ENCODE measurements around the gene CACNA2D3. TPM values are rescaled to one million over a fixed set of nuclear protein-coding genes. Genes with fewer than 3 reads are reported as not detected.

CACNA2D3 gene
- polyA plus RNA-seq, 1 donor (not counting 4 experiments of a cell fraction or from before 2014, with no cell fraction given) = 0.08 TPM

DNA sequence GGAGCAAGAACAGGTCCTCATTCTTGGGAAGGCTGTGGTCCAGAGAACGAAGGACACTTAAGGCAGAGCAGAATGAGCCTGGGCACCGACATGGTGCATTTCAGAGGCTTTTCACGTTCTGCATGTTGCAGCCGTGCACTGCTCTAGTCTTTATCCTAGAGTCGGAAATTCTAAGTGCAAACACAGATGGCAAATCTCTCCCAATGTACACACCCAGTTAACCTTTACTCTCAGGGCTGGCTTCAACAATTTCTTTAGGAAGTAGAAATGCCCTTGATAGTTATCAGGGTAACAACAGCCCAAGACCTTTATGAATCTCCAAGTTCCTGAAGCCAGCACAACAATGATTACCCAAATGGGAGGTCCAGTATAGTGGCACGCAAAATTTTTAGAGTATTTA is 844.6 kb downstream of the CACNA2D3 start:
- no peaks in the 10 kb centered on the region for H3K79me2 ChIP-seq (ENCODE audit: control insufficient read depth, insufficient read depth, low read length)
- no peaks in the 10 kb centered on the region for H3K9me3 ChIP-seq (ENCODE audit: control insufficient read depth, low read depth, low read length)
- H3K27me3 ChIP-seq (ENCODE audit: control insufficient read depth, extremely low read depth, insufficient read depth, low read length) = no peaks in the 10 kb centered on the region
- TF ChIP-seq EZH2 (IDR thresholded peaks at IDR 0.05; ENCODE audit: low read length) = no peak
- TF ChIP-seq, protein P1, sequence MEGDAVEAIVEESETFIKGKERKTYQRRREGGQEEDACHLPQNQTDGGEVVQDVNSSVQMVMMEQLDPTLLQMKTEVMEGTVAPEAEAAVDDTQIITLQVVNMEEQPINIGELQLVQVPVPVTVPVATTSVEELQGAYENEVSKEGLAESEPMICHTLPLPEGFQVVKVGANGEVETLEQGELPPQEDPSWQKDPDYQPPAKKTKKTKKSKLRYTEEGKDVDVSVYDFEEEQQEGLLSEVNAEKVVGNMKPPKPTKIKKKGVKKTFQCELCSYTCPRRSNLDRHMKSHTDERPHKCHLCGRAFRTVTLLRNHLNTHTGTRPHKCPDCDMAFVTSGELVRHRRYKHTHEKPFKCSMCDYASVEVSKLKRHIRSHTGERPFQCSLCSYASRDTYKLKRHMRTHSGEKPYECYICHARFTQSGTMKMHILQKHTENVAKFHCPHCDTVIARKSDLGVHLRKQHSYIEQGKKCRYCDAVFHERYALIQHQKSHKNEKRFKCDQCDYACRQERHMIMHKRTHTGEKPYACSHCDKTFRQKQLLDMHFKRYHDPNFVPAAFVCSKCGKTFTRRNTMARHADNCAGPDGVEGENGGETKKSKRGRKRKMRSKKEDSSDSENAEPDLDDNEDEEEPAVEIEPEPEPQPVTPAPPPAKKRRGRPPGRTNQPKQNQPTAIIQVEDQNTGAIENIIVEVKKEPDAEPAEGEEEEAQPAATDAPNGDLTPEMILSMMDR (optimal IDR thresholded peaks at IDR 0.05 in 1 of 3, IDR thresholded peaks at IDR 0.05 in 1 of 3, conservative IDR thresholded peaks at IDR 0.05 in 1 of 3; ENCODE audit: extremely low read depth in 1 of 3, insufficient read depth in 2 of 3, low read length in 3 of 3) = no peak
- dilution Hi-C loops (cut with MboI; ENCODE audit: extremely low pct_ligation_motif_present, low sequenced_read_pairs) = no loop called here
- H2AFZ ChIP-seq (ENCODE audit: control insufficient read depth, low read length) = no peak overlapping the region
- no peak overlapping the region for H3K4me2 ChIP-seq (ENCODE audit: control insufficient read depth, extremely low read depth, insufficient read depth, low read depth, low read length)
- no peaks in the 10 kb centered on the region for H4K20me1 ChIP-seq (ENCODE audit: control insufficient read depth, extremely low read depth, insufficient read depth, low read length)
- no peak for FAIRE-seq
- no peaks in the 10 kb centered on the region for H3K9me1 ChIP-seq (ENCODE audit: control insufficient read depth, extremely low read depth, insufficient read depth, low read length)
- no peak for DNase-seq (ENCODE audit: low read depth, low spot score)
- H3K36me3 ChIP-seq (ENCODE audit: control insufficient read depth in 2 of 2, extremely low read depth in 1 of 2, insufficient read depth in 2 of 2, low read length in 2 of 2) = no peaks in the 10 kb centered on the region
- no peak overlapping the region for H3K4me3 ChIP-seq (ENCODE audit: control insufficient read depth in 2 of 3, extremely low read depth in 1 of 3, insufficient read depth in 2 of 3, low read depth in 1 of 3, low read length in 3 of 3)
- no peak overlapping the region for H3K27ac ChIP-seq (ENCODE audit: control insufficient read depth, insufficient read depth, low read length)
- peaks cover 4% of the 10 kb centered on the region for H3K4me1 ChIP-seq (ENCODE audit: control insufficient read depth, extremely low read depth, insufficient read depth, low read length)
- no peak overlapping the region for H3K9ac ChIP-seq (ENCODE audit: control insufficient read depth, extremely low read depth, insufficient read depth, low read length)

DNA sequence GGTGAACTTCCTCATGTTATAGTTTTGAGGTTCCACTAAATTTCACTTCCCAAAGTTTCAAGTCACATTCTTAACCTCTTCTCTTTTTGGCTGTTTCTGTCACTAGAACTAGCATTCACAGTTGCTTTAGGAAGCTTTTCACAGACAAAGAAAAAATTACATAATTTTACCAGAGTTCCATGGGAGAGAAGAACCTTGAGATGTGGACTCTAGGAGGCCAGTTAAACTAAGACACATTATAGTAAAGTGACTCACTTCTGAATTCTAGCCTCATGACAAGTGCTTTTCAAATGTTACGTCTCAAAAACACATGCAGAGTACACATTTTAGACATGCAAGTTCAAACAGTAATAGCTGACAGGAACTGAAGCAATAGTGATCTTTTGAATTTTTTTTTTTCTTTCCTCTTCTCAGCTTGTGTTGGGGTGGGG is 845.4 kb downstream of the CACNA2D3 start:
- Histone ChIP-seq H3K4me1 (ENCODE audit: control insufficient read depth, extremely low read depth, insufficient read depth, low read length) (no peaks in the 10 kb centered on the region), H4K20me1 (ENCODE audit: control insufficient read depth, extremely low read depth, insufficient read depth, low read length) (no peaks in the 10 kb centered on the region), H3K4me2 (ENCODE audit: control insufficient read depth, extremely low read depth, insufficient read depth, low read depth, low read length) (no peak overlapping the region), H3K9me1 (ENCODE audit: control insufficient read depth, extremely low read depth, insufficient read depth, low read length) (no peaks in the 10 kb centered on the region), H3K9me3 (ENCODE audit: control insufficient read depth, low read depth, low read length) (no peaks in the 10 kb centered on the region), H2AFZ (ENCODE audit: control insufficient read depth, low read length) (no peak overlapping the region), H3K27me3 (ENCODE audit: control insufficient read depth, extremely low read depth, insufficient read depth, low read length) (no peaks in the 10 kb centered on the region), H3K79me2 (ENCODE audit: control insufficient read depth, insufficient read depth, low read length) (no peaks in the 10 kb centered on the region), H3K36me3 (ENCODE audit: control insufficient read depth in 2 of 2, extremely low read depth in 1 of 2, insufficient read depth in 2 of 2, low read length in 2 of 2) (no peaks in the 10 kb centered on the region), H3K27ac (ENCODE audit: control insufficient read depth, insufficient read depth, low read length) (no peak overlapping the region), H3K4me3 (ENCODE audit: control insufficient read depth in 2 of 3, extremely low read depth in 1 of 3, insufficient read depth in 2 of 3, low read depth in 1 of 3, low read length in 3 of 3) (no peak overlapping the region), H3K9ac (ENCODE audit: control insufficient read depth, extremely low read depth, insufficient read depth, low read length) (no peak overlapping the region)
- FAIRE-seq (no peak), DNase-seq (ENCODE audit: low read depth, low spot score) (no peak)
- dilution Hi-C loops (cut with MboI; ENCODE audit: extremely low pct_ligation_motif_present, low sequenced_read_pairs) = no loop called here
- TF ChIP-seq, protein P1 (optimal IDR thresholded peaks at IDR 0.05 in 1 of 3, IDR thresholded peaks at IDR 0.05 in 1 of 3, conservative IDR thresholded peaks at IDR 0.05 in 1 of 3; ENCODE audit: extremely low read depth in 1 of 3, insufficient read depth in 2 of 3, low read length in 3 of 3) = no peak
- no peak for TF ChIP-seq EZH2 (IDR thresholded peaks at IDR 0.05; ENCODE audit: low read length)
